GM19099 (cell line): ENCODE data around the gene SCLY.

Source experiments
- POLR2A ChIP-seq: IDR thresholded peaks from 3 replicates; pipeline ENCODE4 v1.6.1; 2011; ENCODE audit warnings: low read depth; ENCODE audit not compliant: insufficient read length; ENCODE audit errors: extremely low read depth

Gene SCLY

DNA sequence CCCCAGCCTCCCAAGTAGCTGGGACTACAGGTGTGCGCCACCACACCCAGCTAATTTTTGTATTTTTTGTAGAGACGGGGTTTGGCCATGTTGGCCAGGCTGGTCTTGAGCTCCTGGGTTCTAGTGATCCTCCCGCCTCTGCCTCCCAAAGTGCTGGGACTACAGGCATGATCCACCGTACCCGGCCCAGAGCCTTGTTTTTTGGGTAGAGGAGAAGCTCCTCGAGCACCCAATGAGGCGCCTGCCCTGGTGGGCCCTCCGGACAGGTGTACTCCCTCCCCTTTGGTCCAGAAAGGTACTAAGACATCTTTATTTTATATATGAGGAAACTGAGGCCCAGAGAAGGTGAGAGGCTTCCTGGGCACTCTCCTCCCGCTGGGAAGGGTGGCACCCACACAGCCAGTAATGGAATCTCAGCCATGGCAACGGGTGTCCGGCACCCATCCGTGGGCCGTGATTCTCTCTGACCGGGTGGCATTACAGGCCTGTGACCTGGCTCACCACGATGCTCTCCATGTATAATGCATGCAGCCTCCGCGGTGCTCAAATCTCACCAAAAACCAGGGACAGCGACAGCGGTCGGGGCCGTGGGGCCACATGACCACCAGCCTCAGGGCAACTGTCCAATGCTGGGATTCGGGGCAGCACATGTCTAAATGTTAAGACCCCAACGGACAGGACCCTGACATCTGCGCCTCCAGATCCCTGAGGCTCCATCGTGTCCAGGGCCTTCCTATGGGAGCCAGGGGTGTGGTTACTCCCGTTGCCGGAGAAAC, 60.9 kb downstream of the SCLY start:
- TF ChIP-seq POLR2A = no peak

- no peak for TF ChIP-seq POLR2A
Measured at GRCh38 chr2:238122287-238123217, 61.8 kb downstream of the SCLY start.

GRCh38 chr2:238123218-238123971, 62.6 kb downstream of the SCLY start:
- no peak for TF ChIP-seq POLR2A

- TF ChIP-seq POLR2A = no peak
Measured at GRCh38 chr2:238123991-238124470, 63.2 kb downstream of the SCLY start.

DNA sequence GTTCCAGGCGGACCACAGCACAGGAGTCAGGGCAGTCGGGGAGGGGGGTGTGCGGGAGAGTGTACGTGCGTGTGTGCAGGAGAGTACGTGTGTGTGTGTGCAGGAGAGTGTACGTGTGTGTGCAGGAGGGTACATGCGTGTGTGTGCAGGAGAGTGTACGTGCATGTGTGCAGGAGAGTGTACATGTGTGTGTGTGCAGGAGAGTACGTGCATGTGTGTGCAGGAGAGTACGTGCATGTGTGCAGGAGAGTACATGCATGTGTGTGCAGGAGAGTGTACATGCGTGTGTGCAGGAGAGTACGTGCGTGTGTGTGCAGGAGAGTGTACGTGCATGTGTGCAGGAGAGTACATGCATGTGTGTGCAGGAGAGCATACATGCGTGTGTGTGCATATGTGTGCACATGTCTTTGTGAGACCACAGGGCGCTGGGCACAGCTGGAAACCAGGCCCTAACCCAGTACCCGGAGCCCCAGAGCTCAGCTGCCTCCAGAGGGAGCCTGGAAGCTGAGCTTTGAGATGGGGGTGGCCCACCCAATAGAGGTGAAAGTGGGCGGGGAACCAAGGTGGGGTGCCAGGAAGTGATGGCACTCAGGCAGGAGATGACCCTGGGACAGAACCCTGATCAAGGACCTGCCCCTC, 63.8 kb downstream of the SCLY start:
- TF ChIP-seq POLR2A = no peak

- no peak for TF ChIP-seq POLR2A
Measured at GRCh38 chr2:238125127-238125885, 64.5 kb downstream of the SCLY start.

DNA sequence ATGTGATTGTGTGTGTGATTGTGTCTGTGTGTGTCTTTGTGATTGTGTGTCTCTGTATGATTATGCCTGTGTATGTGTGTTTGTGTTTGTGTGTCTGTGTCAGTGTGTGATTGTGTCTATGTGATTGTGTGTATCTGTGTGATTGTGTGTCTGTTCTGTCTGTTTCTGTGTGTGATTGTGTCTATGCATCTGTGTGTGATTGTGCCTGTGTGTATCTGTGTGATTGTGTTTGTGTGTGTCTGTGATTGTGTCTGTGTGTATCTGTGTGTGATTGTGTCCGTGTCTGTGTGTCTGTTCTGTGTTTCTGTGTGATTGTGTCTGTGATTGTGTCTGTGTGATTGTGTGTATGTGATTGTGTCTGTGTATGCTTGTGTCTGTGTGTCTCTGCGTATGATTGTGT, 65.5 kb downstream of the SCLY start:
- TF ChIP-seq POLR2A = no peak

- no peak for TF ChIP-seq POLR2A
Measured at GRCh38 chr2:238126775-238127164, 66.0 kb downstream of the SCLY start.

DNA sequence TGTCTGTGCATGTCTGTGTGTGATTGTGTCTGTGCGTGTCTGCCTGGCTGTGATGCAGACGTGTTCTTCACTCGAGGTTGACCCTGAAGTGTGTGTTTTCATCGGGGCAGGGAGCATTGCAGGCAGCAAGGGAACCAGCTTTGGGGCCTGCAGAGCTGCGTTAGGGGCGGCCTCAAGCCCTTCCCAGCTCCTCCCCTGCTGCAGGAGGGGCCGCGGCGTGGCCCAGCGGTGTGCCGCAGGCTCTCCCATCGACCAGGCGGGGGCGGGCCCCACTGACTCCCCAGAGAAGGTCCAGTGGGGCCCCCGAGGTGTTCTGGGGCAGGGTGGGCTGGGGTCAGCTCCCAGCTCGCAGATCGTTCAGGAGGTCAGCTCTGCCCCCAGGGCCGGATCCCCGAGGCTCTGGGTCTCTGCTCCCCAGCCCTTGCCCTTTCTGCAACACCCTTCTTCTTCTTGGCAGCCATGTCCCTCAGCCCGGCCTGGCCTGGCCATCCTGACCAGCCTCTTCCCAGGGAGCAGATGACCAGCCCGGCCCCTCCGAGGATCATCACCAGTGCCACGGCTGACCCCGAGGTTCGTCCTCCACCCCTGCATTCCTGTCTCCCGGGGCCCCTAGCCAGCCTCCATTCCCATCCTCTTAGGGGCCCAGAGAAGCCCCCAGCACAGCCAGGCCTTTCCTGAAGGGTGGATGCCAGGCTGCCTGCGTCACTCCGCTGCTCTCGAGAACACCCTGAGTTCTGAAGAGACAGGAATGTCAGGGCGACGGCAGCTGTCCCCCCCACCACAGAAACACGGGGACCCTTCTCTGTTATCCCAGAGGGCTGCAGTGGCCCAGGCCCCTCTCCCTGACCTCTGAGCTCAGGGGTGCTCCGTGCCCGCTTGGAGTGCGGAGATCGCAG, 66.6 kb downstream of the SCLY start:
- no peak for TF ChIP-seq POLR2A

- no peak for TF ChIP-seq POLR2A
Measured at GRCh38 chr2:238128061-238128440, 67.2 kb downstream of the SCLY start.

GRCh38 chr2:238128534-238129001, 67.8 kb downstream of the SCLY start:
- TF ChIP-seq POLR2A = no peak

DNA sequence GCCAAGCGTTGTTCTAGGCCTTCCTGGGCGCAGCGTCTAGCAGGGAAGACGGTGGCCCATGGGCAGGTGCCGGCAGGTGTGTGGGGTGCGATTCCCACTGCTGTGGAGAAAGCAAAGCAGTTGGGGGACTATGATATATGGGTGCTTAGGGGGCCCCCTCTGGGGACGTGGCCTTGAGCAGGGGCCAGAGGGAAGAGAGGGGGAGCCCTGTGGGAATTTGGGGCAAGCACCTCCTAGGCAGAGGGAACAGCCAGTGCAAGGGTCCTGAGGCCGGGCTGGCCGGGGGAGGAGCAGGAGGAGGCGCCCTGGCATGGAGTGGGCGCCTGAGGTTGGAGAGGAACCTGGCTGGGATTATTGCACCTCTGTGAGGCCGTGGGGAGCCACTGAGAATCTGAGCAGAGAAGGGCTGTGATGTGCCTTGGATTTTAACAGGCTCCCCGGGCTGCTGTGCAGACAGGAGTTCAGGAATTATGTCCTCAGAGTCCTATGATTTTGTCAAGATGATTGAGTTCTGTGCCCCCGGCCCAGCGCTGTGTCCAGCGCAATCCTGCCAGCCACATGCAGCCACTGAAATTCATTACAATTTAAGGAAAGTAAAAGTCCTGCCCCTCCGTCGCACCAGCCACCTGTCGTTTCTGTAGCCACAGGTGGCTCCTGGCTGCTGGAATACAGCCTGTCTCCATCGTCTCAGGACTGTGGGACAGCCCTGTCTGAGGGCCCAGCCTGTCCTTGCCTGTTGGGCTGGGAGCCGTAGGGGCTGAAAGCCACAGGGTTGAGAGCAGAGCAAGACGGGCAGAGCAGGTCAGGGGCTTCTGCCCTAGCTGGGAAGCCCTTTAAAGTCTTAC, 68.6 kb downstream of the SCLY start:
- no peak for TF ChIP-seq POLR2A
